SH-SY5Y (cell line): ENCODE results near the gene MARCHF10.

Experiments used
- GATA2 ChIP-seq: IDR thresholded peaks from 2 replicates; pipeline ENCODE4 v1.6.1; 2011; ENCODE audit warnings: mild to moderate bottlenecking, low read depth, low read length
- GATA3 ChIP-seq: IDR thresholded peaks from 2 replicates; pipeline ENCODE4 v1.6.1; 2011; ENCODE audit warnings: low read depth, mild to moderate bottlenecking, low read length, moderate library complexity

- TF ChIP-seq GATA3 (no peak), GATA2 (no peak)
These were observed 15.2 kb upstream of the MARCHF10 start for GRCh38 chr17:62823111-62823893.
